T-helper 1 cell treated with Interleukin-12 subunit alpha and Interleukin-12 subunit beta and Interleukin-4 antibody, amounts not matched to agents 30 ng/mL and 1 ng/mL, for 36 hours (primary cell): ENCODE measurements around the gene ZNF674. TPM values are rescaled to one million over a fixed set of nuclear protein-coding genes. Genes with fewer than 3 reads are reported as not detected.
"Not testable (repeated sequence)": the region's sequence is repeated elsewhere in the genome, so short reads cannot be mapped to it uniquely, and the experiment has no call there.

Experiments
- intact Hi-C: fragments of 100-400 bp; cut with micrococcal nuclease; formaldehyde crosslinking; loops from one replicate; pipeline ENCODE4 v1.15.1; 2024
- total RNA-seq: library from RNA; stranded (reverse); gene quantifications from 2 replicates; pipeline ENCODE4 v1.2.3, GENCODE V29; 2022

The ZNF674 gene
- total RNA-seq, 1 donor from 2014 or later: 6.8 TPM

DNA sequence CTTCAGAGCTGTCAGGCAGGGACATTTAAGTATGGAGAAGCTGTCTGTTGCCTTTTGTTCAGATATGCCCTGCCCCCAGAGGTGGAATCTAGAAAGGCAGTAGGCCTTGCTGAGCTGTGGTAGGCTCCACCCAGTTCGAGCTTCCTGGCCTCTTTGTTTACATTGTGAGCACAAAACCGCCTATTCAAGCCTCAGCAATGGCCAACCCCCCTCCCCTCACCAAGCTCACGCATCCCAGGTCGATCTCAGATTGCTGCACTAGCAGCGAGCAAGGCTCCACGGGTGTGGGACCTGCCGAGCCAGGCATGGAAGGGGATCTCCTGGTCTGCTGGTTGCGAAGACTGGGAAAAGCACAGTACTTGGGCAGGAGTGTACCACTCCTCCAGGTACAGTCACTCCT, 59.3 kb downstream of the ZNF674 start:
- intact Hi-C loops: no loop called here

DNA sequence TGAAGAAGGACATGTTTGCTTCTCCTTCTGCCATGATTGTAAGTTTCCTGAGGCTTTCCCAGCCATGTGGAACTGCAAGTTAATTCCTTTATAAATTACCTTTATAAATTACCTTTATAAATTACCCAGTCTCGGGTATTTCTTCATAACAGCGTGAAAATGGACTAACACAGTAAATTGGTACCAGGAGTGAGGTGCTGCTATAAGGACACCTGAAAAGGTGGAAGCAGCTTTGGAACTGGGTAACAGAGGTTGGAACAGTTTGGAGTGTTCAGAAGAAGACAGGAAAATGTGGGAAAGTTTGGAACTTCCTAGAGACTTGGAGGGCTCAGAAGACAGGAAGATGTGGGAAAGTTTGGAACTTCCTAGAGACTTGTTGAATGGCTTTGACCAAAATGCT, 66.6 kb downstream of the ZNF674 start:
- intact Hi-C loops: not testable (repeated sequence)

DNA sequence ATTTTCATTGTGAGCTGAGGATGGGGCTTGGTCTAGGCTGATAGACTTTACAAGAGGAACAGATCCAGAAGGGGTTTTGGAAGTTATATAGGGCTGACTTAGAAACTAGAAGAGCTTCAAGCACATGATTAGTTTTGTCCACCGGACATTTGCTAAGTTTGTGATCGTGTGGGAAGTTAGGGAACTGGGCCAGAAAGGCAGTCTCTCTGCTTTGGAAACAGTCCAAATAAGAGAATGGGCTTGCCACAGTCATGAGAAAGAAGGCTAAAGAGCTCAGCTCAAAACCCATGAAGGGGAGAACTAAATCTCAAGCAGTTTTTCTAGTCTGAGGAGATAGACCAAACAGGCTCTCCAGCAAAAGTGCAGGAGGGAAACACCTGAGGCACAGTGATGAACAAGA, 67.8 kb downstream of the ZNF674 start:
- intact Hi-C loops: no loop called here

DNA sequence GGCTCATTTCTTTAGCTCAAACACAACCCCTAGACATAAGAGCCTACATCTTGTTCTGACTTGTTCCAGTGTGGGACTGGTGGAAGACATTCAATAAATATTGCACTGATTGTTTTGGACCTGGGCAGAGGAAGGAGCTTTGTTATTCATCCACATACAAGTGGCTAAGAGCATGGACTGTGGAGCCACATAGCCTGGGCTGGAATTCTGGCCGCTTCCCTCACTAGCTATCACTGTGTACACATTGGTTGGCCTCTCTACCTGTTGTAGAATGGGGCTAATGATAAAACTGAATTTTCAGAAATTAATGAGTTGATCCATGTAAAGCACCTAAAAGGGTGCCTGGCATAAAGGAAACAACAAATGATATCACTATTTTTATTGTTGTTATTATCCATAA, 80.0 kb downstream of the ZNF674 start:
- intact Hi-C loops: no loop called here

DNA sequence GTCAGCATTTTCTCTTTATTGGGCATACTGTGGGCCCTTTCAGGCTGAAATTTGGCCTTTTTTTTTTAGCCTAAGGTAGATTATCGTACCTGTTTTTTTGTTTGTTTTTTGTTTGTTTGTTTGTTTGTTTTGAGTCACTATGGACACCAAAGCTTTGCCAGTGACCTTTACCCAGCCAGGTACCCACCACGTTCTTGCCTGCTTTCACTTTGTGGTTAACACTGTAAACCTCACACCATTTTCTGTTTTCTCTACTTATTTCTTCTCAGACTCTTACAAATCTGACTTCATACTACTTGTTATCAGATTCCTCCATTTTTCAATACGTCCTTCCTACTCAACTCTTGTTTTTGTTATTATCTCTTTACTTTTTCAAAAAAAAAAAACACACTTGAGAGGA, 81.5 kb downstream of the ZNF674 start:
- intact Hi-C loops: loop anchor here (2.0 kb wide), 1 partner anchor 17 kb away; no protein-coding TSS in a partner anchor

DNA sequence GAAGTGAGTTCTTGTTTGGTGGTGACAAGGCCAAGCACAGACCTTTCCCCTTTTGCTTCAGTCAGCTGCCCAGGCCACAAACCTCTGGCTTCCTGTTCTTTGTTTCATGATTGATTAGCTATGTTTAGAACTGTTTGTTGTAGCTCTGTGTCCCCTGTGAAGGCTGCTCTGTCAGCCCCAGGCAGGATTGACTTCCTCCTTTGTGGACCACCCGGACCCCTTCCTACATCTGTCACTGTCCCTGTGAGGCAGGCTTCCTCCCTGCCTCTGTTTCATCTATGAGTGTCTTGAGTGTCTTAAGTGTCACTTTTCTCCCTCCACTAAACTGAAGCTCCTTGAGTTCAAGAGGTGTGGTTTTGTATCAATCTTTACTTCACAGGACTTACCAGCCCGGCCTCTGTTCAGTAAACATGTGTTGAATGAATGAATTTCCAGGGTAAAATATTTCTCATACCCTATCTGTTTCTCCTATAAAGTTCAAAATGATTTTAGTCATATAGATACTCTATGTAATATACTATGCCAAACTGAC, 83.5 kb downstream of the ZNF674 start:
- intact Hi-C loops: loop anchor here (2.0 kb wide), 1 partner anchor 15 kb away; no protein-coding TSS in a partner anchor

DNA sequence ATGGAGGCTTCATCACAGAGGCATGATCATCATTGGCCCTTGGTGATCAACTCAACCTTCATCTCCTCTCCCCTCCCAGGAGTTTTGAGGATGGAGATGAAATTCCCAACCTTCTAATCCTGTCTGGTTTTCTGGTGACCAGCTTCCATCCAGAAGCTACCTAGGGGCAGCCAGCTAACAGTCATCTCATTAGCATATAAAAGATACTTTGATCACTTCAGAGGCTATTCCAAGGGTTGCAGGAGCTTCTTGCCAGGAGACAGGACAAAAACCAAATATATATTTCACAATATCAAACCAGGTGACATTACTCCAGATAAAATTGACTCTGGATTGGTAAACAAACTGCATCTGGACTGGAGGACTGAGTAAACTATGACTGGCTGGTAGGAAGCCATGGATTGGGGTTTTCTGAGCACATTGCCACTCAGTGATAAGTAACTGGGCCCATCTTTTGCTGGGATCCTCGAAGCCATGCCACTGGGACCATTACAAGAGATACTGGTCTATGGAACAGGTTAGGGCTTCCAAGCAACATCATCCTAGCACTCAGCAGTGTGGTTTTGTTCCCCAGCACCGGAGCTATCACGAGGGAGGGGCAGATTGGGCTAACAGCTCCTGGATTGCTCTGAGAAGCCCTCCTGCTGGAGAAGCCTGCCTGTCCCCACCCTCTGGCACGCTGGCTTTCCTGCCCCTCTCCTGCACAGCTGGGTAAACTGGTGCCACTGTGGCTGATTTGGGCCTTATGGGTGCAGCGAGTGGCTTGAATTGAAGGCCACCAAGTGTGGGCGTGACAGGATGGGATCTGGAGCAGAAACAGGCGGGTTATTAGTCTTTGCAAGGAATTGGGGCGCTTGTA, 84.2 kb downstream of the ZNF674 start:
- intact Hi-C loops: not testable (repeated sequence)

DNA sequence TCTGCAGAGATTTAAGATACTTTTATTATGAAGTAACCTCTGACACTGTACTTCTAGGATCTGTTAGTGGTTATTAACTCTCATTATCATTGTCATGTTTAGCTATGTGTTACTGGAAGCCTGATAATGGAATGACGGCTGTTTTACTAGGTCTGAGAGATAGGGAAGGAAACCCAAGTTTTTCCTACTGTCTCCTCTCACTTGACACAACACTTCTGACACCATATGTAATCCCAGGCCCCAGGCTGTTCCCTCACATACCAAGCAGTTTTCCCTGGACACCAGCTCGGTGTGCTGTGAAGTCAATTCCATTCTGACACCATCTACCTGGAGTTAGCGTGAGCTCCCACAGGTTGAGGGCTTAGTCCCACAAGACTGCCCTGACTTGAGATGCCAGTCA, 85.6 kb downstream of the ZNF674 start:
- intact Hi-C loops: no loop called here

DNA sequence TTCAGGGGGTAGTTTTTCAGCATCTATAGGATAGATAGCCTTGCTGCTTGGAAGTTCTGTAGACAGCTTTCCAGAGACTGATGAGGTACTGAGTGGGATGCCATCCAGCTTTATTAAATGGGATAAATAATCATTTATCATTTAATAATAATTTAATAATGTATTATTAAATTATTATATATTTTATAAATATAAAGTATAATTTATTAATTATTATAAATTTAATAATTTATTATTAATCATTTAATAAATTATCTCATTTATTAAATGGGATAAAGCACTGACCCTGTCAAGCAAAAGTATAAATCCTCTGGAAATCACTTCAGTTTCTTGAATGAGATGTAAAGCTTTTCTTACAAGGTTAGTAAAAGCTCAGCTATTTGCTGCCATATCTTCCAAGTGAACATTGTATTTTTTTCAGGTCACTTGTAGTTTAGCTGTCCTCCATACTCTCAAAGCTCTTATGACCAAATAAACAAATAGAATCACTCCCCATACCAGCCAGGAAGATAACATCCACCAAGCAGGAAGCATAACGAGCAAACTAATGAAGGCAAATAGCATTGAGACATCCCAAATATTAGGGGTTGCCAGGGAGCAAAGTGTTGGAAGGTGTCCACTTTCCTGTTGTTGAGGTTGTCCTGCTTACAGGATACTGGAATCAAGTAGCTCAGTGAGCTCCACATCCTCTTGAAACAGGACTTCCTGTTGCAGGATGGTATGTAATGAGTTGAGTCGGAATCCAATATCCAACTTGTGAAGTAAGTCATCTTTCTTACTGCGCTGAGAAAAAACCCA, 88.9 kb downstream of the ZNF674 start:
- intact Hi-C loops: no loop called here

Other genes starting within 250 kb of the ZNF674 start
- 5.6 and 7.0 TPM in 2 replicates for gene CHST7, start 28.3 kb upstream of the ZNF674 start, total RNA-seq
- 15.4 and 17.0 TPM in 2 replicates for gene SLC9A7, start 213.7 kb upstream of the ZNF674 start, total RNA-seq